Stimulated activated CD4-positive, alpha-beta T cell treated with anti-CD3 and anti-CD28 coated beads, Interleukin-4, amount 100 ng/mL, for 24 hours (primary cell): Measurements from ENCODE around the gene SNTG2.

ENCODE experiments used
- DNase-seq: peaks from one replicate; pipeline ENCODE4 v3.0.0-alpha.2; 2020

The SNTG2 gene

DNA sequence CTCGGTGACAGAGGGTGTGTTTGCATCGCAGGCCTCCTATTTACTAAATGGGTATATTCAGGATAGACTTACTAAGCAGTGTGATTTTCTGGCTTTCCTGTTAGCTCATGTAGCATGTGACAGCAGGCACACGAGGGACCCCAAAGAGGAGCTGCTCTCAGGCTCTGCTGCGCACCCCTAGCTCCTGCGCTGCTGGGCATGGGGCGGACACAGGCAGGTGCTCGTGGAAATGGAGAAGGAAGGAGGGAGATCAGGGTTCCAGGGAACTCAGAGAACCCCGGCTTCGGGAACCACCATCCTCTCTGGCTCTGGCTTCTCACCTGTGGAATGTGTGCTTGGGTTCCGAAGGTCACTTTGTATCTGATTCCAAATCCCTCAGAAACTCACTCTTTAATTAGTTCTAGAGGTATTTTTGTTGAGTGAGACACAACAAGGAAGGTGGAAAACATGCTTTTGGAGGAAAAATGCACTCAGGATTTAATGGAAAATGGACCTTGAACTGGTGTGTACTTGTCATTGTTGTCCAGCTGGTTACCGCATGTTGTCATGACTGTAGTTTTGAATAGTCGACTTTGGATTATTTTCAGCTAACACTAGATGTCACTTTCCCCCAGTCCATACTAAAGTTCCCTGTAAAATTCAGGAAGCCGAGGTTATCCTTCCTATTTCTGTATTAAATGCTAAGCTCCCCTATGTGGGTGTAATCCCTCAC lies 3.5 kb downstream of the SNTG2 start:
- DNase-seq: no peak

DNA sequence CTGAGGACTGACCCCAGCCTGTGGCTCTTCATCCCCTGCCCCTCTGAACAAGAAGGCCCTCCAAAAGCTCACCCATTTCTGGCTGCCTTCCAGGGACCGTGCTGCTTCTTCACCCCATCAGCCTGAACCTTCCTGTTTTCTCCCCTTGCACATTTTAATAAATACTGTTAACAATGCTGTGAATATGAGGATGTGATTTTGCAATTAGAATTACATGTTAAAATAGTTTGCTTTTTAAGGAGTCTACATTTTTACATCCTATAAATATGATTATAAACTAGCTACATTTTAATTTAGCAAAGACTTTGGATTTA lies 4.0 kb downstream of the SNTG2 start:
- no peak for DNase-seq

DNA sequence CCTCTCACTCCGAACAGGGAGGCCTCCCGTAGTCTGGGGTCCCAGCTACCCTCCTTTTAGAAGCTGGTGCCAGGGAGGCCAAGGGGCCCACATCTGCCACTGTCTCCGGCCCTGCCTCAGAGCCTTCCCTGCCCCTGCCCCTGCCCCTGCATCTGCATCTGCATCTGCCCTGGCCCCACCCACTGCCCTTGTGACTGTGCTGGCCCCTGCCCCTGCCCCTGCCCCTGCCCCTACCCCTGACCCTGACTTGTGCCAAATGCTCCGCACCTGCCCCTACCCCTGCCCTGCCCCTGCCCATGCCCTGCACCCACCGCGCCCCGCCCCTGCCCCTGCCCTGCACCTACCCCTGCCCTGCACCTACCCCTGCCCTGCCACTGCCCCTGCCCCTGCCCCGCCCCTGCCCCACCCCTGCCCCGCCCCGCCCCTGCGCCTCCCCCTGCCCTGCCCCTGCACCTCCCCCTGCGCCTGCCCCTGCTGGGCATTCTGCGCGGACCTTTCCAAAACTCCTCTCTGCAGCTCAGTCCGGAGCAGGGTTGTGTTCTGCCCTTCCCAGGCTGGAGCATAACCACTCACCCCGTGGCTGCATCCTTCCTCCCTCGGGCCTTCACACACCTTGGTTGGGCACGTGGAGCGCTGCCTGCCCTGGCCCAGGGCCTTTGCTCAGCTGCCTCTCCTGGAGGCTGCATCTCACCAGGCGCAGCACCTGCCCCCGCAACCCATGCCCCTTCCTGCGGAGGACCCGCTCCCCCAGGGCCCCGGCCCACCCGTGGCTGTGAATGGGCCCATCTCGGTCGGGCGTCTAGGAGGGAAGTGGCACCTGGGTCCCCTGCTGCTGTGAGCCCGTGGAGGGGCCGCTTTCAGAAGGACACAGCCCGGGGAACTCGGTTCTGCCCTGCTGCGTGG lies 5.4 kb downstream of the SNTG2 start:
- DNase-seq: no peak

DNA sequence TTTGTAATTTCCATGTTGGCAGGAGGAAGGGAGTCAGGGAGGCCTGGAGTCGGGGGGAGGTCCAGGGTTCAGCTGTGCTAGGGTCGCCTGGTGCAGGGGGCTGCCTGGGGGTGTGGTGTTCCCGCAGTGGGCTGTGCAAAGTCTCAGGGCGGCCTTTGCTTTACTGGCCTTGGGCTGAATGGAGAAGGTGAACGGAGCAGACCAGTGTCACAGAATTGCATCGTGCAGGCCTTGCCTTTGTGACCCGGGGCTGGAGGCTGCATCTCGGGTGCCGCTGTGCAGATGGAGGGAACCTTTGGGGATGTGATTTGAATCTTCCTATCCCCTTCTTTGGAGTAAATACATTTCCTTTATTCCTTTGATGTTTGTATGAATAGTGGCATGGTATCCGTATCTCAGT lies 8.8 kb downstream of the SNTG2 start:
- DNase-seq: no peak

DNA sequence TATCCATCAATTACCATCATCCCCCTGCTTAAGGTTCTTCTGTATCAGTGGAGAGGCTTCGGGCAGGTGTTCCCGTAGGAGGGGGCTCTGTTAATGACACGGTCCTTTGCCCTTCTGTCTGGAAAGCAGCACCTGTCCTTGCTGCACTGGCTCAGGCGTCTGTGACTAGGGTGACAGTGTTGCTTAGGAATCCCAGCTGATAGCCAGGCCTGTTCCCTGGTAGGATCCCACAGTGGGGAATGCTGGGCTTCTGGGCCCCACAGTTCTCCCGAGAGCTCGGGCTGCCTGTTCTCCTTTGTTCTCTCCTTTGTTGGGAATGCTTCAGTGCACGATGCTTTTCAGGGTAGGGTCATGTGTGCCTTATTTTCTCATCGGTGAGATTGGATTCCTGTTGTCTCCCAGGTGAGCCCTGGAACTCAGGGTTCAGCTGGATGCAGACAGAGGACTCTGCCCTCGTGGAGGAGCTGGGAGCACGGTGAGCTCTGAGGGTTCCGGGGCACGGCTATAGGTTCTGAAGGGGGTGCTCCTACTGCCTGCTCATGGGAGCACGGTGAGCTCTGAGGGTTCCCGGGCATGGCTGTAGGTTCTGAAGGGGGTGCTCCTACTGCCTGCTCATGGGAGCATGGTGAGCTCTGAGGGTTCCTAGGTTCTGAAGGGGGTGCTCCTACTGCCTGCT lies 9.6 kb downstream of the SNTG2 start:
- DNase-seq: no peak

DNA sequence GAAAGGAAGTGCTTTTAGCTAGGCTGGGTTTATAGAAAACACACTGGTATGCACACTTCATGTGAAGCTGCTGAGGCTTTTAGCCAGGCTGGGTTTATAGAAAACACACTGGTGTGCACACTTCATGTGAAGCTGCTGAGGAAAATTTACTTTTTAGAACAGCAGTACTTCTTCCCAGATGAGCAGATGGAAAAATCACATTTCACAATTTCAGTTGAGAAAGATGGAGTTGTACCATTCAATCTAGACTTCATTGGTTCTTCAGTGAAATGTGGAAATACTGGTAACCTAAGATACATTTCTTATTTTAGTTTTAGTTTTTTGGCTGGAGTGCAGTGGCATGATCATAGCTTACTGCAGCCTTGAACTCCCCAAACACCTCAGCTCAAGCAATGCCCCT lies 11.1 kb downstream of the SNTG2 start:
- DNase-seq: no peak

DNA sequence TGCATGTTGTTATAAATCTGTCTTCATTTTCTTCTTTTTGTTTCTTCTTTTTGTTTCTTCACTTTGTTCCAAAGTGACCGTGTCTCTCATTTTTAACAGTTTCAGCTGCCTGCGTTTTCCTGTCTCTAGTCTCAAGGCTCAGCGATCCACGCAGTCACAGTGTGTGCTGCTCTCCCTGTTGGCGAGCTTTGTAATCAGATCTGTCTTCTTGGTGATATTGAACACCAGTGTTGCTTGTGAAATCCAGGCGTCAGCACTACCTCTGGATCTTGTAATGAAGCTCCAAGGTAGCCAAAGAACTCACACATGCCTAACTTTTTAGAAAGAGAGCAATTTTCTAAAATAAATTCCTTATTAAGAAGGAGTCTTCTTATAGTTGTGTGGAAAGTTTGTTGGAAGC lies 13.2 kb downstream of the SNTG2 start:
- no peak for DNase-seq

DNA sequence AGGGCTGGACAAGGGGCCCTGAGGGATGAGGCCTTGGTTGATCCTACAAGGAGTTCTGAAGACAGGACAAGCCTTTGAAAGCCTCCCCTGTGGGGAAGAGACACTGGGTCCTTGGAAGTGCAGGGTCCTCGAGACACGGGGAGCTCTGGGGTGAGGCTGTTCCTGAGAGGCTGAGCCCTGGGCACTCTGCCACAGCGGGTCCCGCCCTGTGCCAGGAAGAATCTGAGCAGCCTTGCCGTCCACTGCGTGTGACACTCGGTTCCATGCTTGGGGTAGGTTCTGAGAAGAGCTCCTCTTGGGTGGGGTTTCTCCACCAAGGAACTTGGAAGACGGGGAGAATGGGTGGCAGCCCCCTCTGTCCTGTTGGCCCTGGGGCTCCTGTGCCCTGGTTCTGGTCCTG lies 13.9 kb downstream of the SNTG2 start:
- no peak for DNase-seq

DNA sequence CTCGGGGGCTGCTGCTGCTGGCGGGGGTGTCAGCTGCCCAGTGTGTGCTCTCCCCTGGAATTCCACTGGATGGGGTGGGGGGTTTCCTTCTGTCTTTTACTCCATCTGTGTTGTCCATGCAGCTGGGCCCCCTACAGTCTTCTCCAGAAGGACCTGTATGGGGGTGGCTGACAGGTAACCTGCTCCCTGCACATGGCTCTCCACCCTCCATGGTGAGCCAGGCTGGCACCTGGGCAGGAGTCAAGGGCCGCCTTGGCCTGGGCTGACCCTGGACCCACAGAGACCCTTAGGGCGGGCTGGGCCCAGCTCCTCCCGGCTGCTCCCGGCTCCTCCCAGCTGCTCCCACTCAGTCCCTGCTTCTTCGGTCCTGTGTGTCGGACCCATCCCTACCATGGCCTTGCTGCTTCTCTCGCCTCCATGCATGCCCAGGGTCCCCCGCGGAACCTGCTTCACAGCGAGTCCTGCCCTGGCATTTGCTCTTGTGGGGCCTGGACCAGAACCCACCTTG lies 15.0 kb downstream of the SNTG2 start:
- no peak for DNase-seq

DNA sequence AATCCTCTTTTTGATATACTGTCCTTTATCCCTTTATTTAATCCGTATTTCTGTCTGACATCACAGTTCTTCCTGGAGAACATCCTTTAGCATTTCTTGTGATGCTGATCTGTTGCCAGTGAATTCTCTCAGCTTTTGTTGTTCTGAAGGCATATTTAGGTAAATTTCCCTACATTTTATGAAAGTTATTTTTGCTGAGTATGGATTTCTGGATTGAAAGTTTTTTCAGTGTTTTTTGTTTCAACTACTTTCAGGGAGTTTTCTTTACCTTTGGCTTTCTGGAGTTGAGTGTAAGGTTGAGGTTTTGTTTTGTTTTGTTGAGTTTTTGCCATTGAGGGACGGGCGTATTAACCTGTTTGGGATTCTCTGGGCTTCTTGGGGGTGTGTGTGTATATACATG lies 22.5 kb downstream of the SNTG2 start:
- DNase-seq: no peak

DNA sequence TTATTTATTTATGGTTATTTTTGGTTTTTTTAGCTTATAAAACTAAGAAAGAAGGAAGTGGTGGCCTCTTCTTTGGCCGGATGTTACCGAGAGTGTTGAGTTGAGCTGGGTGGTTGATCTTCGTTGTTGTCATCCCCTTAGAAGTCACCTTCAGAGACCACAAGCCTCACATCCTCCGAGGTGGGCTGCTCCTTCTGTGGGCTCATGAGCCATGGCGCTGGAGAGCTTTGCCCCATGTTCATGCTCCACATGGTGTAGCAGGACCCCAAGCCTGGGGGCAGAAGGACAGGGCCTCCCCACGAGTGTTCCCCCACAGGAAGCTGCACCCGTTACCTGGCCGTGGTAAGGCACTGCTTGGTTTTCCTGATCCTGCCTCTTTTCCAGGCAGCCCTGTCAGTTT lies 23.4 kb downstream of the SNTG2 start:
- no peak for DNase-seq

DNA sequence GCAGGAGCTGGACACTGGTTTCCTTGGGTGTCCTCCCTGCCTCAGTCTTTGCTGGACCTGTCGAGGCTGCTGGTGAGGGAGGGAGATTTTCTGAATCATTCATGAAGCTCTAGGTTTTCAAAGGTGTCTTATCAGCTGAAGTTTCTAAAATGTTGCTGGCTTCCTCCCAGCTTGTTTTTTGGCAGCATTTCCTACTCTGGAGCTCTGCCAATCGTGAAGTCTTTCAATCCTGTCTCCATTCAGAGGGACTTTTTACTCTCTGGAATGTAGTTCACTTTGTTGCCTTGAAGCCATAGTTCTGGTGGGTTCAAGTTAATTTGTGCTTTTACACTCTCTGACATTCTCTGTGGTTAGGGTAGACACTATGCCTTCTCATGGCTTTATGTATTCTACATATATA lies 23.9 kb downstream of the SNTG2 start:
- DNase-seq: no peak

DNA sequence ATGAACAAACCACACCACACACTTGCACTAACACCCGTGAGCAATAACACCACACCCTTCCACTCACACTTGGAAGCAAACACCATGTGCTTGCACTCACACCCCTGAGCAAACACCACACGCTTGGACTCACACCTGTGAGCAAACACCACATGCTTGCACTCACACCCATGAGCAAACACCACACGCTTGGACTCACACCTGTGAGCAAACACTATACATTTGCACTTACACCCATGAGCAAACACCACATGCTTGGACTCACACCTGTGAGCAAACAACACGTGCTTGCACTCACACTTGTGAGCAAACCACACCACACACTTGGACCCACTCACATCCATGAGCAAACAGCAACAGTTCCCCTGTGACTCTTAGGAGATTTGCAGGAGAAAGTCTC lies 24.4 kb downstream of the SNTG2 start:
- DNase-seq: no peak

DNA sequence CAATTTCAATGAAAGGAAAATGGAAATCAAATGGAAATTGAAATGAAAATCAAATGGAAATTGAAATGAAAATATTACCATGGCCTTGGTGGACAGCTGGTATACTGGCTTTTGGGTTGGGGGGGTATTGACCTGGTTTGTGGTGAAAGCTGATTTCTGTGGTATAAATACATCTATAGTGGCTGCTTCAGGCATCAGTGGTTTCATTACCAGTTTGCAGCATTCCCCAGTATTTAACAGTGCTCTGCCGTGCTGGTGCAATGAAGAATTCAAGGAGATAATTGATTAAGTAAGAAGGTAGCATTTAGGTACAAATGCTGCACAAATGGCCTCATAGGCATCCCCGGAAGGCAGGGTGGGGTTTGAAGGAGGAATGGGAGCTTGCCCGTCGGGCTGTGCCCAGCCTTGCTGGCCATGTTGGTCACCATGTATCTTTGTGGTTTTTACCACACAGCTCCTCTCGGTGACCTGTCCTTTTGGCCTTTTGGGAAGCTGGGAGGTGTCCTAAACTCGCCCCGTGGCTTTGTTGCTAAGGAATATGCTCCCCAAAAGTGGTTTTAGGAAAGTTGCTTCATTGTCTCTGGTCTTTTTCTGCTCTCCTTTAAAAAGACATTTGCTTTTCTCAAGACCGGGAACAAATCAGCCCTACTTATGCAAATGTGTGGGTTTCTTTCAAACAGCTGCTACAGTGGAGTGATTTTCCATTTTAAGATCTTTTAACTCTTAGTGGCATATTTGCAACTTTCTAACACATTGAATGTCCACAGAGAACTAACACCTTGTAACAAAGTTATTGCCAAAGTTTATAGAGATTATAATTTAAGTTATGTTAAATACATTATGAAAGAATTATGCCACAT lies 28.6 kb downstream of the SNTG2 start:
- no peak for DNase-seq

DNA sequence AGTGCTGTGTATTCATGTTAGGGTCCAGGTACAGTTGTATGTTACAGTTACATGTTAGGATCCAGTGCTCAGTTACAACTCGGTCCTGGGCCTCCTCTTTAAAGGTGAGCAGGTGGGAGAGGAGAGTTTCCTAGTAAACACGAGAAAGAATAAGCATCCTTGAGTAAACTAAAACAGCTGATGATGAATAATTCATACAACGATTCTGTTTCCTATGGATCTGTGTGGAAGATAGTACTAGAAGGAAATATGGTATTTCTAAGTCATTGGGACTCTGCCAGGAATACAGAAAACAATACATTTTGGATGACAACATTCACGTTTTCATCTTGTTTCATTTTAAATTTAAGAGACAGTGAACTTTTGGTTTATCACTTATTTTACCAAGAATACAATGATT lies 29.5 kb downstream of the SNTG2 start:
- DNase-seq: no peak

DNA sequence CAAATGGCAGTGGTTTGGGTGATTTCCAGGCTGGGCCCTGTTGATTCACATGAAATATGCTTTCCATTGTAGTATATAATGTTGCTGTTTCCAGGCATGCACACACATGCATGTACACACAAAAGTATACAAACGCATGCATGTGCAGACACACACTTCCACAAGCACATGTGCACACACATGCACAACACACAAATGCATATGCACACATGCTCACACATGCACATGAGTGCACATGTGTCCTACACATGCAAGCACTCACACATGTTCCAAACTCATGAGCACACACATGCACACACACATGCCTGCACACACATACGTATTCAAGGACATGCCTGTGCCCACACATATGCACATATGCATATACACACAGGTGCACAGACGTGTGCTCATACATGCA lies 30.6 kb downstream of the SNTG2 start:
- DNase-seq: no peak

DNA sequence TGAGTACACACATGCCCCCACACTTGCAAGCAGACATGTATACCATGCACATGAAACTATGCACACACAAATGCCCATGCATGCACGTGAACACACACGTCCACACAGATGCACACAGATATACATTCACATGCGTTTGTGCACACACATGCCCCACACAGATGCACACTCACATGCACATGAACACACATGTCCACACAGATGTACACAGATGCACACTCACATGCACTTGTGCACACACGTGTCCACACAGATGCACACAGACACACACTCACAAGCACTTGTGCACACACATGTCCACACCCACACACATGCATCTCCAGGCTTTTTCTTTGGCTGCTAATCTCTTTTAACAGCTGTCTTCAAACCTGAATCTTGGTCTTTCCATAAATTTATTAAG lies 31.1 kb downstream of the SNTG2 start:
- no peak for DNase-seq

DNA sequence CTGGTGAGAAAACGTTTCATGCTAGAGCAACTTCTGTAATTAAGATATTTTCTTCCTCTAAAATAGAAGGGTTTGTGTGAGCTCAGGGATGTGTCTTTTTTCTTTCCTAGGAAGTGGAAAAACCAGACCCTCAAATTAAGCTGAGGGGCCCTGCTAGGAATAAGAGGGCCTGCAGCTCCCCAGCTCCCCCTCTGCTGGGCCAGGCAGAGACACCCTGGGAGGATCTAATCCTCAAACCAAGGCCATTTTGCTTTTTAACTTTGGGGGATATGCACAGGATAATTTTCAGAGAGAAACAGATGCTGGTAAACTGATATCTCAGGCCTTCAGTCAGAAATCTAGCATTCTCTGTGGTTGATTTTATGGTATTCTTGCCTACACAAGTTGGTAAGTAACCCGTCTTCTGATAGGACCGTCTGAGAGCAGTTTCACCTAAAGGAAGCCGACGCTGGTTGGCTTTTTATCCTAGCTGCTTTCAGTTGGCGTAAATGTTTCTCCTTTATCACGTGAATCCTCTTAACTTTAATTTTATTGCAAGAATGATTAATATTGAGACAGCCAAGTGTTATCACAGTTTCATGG lies 34.8 kb downstream of the SNTG2 start:
- no peak for DNase-seq

DNA sequence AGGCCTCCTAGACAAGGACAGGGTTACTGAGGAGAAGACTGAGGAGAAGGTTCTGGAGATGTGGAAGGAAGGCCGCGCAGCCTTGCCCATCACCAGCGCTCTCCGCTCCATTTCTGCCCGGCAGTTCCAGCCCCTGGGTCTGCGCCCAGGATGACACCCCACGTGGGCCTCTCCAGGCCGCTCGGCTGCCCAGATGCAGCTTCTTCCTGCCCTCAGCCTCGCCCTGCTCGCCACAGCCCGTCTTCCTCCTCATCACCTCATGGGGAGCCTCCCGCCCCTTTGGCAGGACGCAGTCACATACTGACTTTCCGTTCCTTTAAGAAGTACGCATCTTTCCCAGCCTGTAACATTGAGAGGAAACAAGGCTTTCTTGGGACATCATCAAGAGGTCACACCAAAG lies 37.1 kb downstream of the SNTG2 start:
- no peak for DNase-seq

DNA sequence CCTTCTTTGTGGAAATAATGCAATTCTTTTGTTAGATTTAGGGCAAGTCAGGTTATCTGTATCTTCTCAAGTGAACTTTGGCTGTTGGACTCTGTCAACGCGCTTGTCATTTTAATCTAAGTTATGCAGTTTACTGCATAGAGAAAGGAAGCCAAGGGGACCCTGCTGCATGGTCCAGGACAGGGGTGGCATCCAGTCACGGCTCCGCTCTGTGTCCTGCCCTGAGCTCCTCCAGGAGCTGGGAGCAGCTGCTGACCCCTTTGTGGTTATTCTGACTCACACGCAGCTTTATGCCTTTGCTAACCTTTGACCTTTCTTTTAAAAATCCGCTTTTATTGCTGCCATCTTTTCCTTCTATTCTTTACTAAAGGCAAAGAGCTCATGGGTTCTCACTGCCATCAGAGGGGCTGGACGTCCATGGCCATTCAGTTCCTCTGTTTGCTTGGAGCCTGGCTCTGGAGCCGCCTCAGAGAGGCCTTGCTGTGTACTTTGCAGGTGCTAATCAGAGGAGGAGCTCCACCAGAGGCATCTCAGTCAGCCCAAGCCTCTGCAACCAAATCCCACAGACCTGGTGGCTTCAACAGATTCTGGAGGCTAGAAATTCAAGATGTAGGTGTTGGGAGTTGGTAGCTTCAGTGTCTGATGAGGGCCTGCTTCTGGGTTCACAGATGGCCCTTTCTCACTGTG lies 39.3 kb downstream of the SNTG2 start:
- DNase-seq: no peak

DNA sequence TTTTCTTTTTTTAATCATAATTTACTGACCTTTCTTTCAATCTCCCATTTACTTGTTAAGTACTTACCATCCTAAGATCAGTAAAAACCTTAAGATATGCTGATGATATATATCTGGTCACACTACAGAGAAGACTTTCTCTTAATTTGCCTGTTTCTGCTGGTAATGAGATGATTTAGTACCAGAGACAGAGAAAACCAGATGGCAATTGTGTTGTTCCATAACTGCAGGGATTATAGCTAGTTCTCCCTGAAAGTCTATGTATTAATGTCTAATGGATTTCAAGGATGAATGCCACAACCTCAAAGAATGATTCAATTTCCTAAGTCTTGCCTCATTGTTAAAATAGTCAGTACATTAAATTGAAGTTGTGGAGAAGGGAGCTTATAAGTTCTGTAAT lies 40.3 kb downstream of the SNTG2 start:
- DNase-seq: no peak

DNA sequence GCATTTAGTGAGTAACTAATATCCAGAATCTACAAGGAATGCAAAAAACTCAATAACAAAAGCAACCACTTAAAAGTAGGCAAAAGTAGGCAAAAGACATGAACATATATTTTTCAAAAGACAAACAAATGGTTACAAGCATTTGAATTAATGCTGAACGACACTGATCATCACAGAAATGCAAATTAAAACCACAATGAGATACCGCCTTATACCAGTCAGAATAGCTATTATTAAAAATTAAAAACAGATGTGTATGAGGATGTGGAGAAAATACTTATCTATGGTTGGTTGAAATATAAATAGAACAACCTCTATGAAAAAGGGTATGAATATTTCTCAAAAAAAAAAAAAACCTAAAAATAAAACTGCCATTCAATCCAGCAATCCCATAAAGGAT lies 51.7 kb downstream of the SNTG2 start:
- no peak for DNase-seq
